Stomach (tissue), 9 donors: ENCODE data around the gene SIVA1. TPM values are rescaled to one million over a fixed set of nuclear protein-coding genes. Genes with fewer than 3 reads are reported as not detected.

Experiments used
- DNase-seq, 2 donors: peaks; one replicate each; pipeline versions ENCODE4 v3.0.0 to v3.0.0-alpha.2; 2013 to 2019
- H3K27ac ChIP-seq, 5 donors: fragments of 200-600 bp in 4 of 5; sonication (generic) in 4 of 5; one replicate each; pipeline ENCODE4 v1.5.1; 2013 to 2019; ENCODE audit warnings: mild to moderate bottlenecking in 1 of 5, moderate library complexity in 1 of 5
- H3K27me3 ChIP-seq, 3 donors: fragments of 200-600 bp; sonication (generic); one replicate each; pipeline ENCODE4 v1.5.1; 2017 to 2019; ENCODE audit warnings: mixed run types in 1 of 3
- H3K36me3 ChIP-seq, 4 donors: fragments of 200-600 bp; sonication (generic); 1 replicate in 3 of 4; 2 replicates in 1 of 4; pipeline ENCODE4 v1.5.1; 2016 to 2019
- H3K4me1 ChIP-seq, 4 donors: fragments of 200-600 bp; sonication (generic); one replicate each; pipeline ENCODE4 v1.5.1; 2016 to 2019
- H3K4me3 ChIP-seq, 4 donors: fragments of 200-600 bp; sonication (generic) in 3 of 4; one replicate each; pipeline ENCODE4 v1.5.1; 2016 to 2019; ENCODE audit warnings: mild to moderate bottlenecking in 1 of 4
- H3K9me3 ChIP-seq, 4 donors: fragments of 200-600 bp; sonication (generic); one replicate each; pipeline ENCODE4 v1.5.1; 2016 to 2019
- EP300 ChIP-seq: sonication (generic); formaldehyde crosslinking; IDR thresholded peaks from one replicate; pipeline ENCODE4 v1.6.1; 2017; ENCODE audit warnings: antibody characterized with exemption
- POLR2A ChIP-seq, 4 donors: fragments of 450-650 bp; IDR thresholded peaks; one replicate each; pipeline ENCODE4 v1.6.1; 2016; ENCODE audit warnings: antibody characterized with exemption in 4 of 4, control low read depth in 2 of 4, mild to moderate bottlenecking in 1 of 4, moderate library complexity in 1 of 4
- POLR2AphosphoS5 ChIP-seq, 3 donors: sonication (generic); formaldehyde crosslinking; IDR thresholded peaks; one replicate each; pipeline ENCODE4 v1.6.1; 2016; ENCODE audit warnings: antibody characterized with exemption in 3 of 3
- WGBS, 5 donors: extraction: QIAGEN DNeasy Blood & Tissue Kit in 3 of 5; methylation state at CpG; one replicate each; pipeline versions ENCODE4 v1.1.5 to v1.1.7; 2013 to 2018; 5-methylcytosine and 5-hydroxymethylcytosine counted together
- intact Hi-C: fragments of 100-400 bp; cut with DNase I; formaldehyde crosslinking; loops from one replicate; pipeline ENCODE4 v1.15.1; 2023; ENCODE audit warnings: low total_unique reads
- polyA plus RNA-seq, 3 donors: library from polyadenylated mRNA; stranded (reverse); fragments of 200-250 nt; gene quantifications; one replicate each; pipeline ENCODE4 v1.2.3, GENCODE V29; 2013
- total RNA-seq, 5 donors: library from RNA; depleted of rRNA; stranded (reverse); fragments of >200 nt; gene quantifications; one replicate each; pipeline versions ENCODE4 v1.1.0 to v1.2.3, GENCODE V29; 2014 to 2016
- TF ChIP-seq, protein P1 (sequence below), 7 experiments: fragments of 450-650 bp in 4 of 7; fragments of 200-600 bp in 3 of 7; sonication (generic) in 3 of 7; IDR thresholded peaks; one replicate each; pipeline ENCODE4 v1.5.1; 2016 to 2019; ENCODE audit warnings: antibody characterized with exemption in 7 of 7, control low read depth in 2 of 7, mild to moderate bottlenecking in 1 of 7
- donor health status: healthy with polysubstance abuse.
- donor health status: Bipolar disorder and iron deficiency.
- donor health status: healthy.

The SIVA1 gene
- total and polyA plus RNA-seq, 8 donors: 73.3 to 366 (median 230) TPM

GRCh38 chr14:104741803-104742251 lies 11.1 kb upstream of the SIVA1 start:
- no peaks in the 10 kb centered on the region for H3K9me3 ChIP-seq
- no peaks in the 10 kb centered on the region for H3K27me3 ChIP-seq
- H3K4me1 ChIP-seq: peaks cover 16 to 19% (median 18%) of the 10 kb centered on the region in 4 donors
- TF ChIP-seq POLR2AphosphoS5 (IDR thresholded peaks at IDR 0.05) (no peak), EP300 (no peak), POLR2A (IDR thresholded peaks at IDR 0.05) (no peak)
- TF ChIP-seq, protein P1, sequence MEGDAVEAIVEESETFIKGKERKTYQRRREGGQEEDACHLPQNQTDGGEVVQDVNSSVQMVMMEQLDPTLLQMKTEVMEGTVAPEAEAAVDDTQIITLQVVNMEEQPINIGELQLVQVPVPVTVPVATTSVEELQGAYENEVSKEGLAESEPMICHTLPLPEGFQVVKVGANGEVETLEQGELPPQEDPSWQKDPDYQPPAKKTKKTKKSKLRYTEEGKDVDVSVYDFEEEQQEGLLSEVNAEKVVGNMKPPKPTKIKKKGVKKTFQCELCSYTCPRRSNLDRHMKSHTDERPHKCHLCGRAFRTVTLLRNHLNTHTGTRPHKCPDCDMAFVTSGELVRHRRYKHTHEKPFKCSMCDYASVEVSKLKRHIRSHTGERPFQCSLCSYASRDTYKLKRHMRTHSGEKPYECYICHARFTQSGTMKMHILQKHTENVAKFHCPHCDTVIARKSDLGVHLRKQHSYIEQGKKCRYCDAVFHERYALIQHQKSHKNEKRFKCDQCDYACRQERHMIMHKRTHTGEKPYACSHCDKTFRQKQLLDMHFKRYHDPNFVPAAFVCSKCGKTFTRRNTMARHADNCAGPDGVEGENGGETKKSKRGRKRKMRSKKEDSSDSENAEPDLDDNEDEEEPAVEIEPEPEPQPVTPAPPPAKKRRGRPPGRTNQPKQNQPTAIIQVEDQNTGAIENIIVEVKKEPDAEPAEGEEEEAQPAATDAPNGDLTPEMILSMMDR (IDR thresholded peaks at IDR 0.05): no peak
- no peak overlapping the region for H3K27ac ChIP-seq
- peaks cover 0 to 41% (median 33%) of the 10 kb centered on the region in 4 donors for H3K36me3 ChIP-seq
- no peak overlapping the region for H3K4me3 ChIP-seq
- intact Hi-C loops: no loop called here
- WGBS, 5 donors: 88 to 95% (median 90%) methylated on average over 22 to 23 of the region's 23 CpGs
- DNase-seq: no peak

- 91 to 95% (median 92%) methylated on average over 29 to 32 of the region's 32 CpGs for WGBS, 5 donors
- H3K27me3 ChIP-seq: no peaks in the 10 kb centered on the region
- intact Hi-C loops: no loop called here
- no peaks in the 10 kb centered on the region for H3K9me3 ChIP-seq
- peaks cover 24 to 25% (median 25%) of the 10 kb centered on the region in 4 donors for H3K4me1 ChIP-seq
- peaks cover 0 to 41% (median 33%) of the 10 kb centered on the region in 4 donors for H3K36me3 ChIP-seq
- TF ChIP-seq, protein P1 (IDR thresholded peaks at IDR 0.05): no peak
- TF ChIP-seq POLR2AphosphoS5 (IDR thresholded peaks at IDR 0.05): no peak
- no peak for DNase-seq
- no peak overlapping the region for H3K4me3 ChIP-seq
- no peak overlapping the region for H3K27ac ChIP-seq
Observed at GRCh38 chr14:104742586-104743455, 10.1 kb upstream of the SIVA1 start.

DNA sequence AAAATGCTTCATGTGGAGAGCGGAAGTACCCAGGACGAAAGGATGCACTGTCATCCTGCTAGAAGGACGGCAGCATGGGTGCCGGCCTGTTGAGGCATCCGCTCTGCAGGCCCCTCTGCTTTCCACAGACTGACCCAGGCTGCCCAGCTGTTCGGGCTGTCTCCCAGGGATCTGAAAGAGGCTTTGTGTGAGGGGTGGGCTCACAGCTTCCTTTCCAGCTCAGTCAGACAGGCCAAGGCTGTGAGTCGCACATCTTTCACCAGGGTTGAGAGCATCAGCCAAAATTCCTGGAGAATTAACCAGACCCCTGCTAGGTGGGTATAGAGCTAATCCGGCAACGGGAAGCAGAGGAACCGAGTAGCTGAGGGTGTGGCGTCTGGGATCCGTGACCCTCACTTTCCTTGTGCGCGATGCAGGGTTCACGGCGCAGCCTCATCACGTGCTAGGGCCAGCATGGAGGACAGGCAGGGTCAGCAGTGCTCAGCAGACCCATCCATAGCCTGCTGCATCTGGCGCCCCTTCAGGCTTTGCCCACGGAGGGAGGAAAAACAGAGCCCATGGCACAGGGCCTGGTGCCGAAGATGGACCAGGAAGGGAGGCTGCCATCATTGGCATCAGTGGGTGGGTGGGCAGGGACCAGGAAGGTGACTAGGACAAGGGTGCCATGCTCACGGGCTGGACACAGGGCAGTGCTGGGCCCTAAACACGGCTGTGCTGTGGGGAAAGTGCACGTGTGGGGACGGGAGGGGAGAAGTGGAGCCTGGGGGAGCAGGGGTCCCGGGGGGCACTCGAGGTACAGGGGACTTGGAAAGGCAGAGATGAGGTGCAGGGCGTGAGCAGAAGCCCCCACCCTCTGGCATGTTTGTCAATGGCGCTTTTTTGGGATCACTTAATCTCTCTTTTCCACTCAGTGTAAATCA lies 9.2 kb upstream of the SIVA1 start:
- Histone ChIP-seq H3K36me3 (peaks cover 0 to 41% (median 33%) of the 10 kb centered on the region in 4 donors), H3K4me3 (no peak overlapping the region), H3K4me1 (peaks cover 27 to 34% (median 33%) of the 10 kb centered on the region in 4 donors), H3K27ac (no peak overlapping the region), H3K9me3 (no peaks in the 10 kb centered on the region), H3K27me3 (no peaks in the 10 kb centered on the region)
- TF ChIP-seq POLR2AphosphoS5 (IDR thresholded peaks at IDR 0.05) (no peak), EP300 (no peak), POLR2A (IDR thresholded peaks at IDR 0.05) (no peak)
- TF ChIP-seq, protein P1 (IDR thresholded peaks at IDR 0.05): no peak
- DNase-seq: no peak
- 87 to 91% (median 90%) methylated on average over 27 to 28 of the region's 28 CpGs for WGBS, 5 donors
- intact Hi-C loops: no loop called here

- Histone ChIP-seq H3K4me1 (peaks cover 32 to 42% (median 41%) of the 10 kb centered on the region in 4 donors), H3K9me3 (no peaks in the 10 kb centered on the region), H3K4me3 (no peak overlapping the region), H3K27ac (no peak overlapping the region), H3K36me3 (peaks cover 0 to 41% (median 30%) of the 10 kb centered on the region in 4 donors), H3K27me3 (no peaks in the 10 kb centered on the region)
- intact Hi-C loops: no loop called here
- no peak for TF ChIP-seq POLR2AphosphoS5 (IDR thresholded peaks at IDR 0.05)
- no peak for TF ChIP-seq EP300
- no peak for TF ChIP-seq POLR2A (IDR thresholded peaks at IDR 0.05)
- TF ChIP-seq, protein P1 (IDR thresholded peaks at IDR 0.05): no peak
- no peak for DNase-seq
- 87 to 96% (median 95%) methylated on average over 10 of the region's 10 CpGs for WGBS, 5 donors
Observed at GRCh38 chr14:104744484-104744883, 8.5 kb upstream of the SIVA1 start.
